GM12891 (cell line): ENCODE measurements around the gene DENND6A.

Experiments used
- DNase-seq: peaks from one replicate; pipeline ENCODE4 v3.0.0; 2011; ENCODE audit warnings: low spot score; ENCODE audit not compliant: insufficient read length
- FAIRE-seq: peaks from 2 replicates; lab custom pipeline; 2011; peaks lifted over from hg19 to GRCh38; lab: Jason Lieb, UNC
- PAX5 ChIP-seq: IDR thresholded peaks from 2 replicates; pipeline ENCODE4 v1.6.1; 2011; ENCODE audit warnings: low read length, moderate library complexity, mild to moderate bottlenecking; ENCODE audit not compliant: insufficient read depth, severe bottlenecking
- POLR2A ChIP-seq: IDR thresholded peaks from 2 replicates; pipeline ENCODE4 v1.6.1; 2011; ENCODE audit warnings: low read depth, low read length, control low read depth
- POLR2AphosphoS5 ChIP-seq: IDR thresholded peaks from 2 replicates; pipeline ENCODE4 v1.6.1; 2011; ENCODE audit warnings: low read depth, low read length, control low read depth
- POU2F2 ChIP-seq: IDR thresholded peaks from 2 replicates; pipeline ENCODE4 v1.6.1; 2011; ENCODE audit warnings: low read depth, mild to moderate bottlenecking, control low read depth, low read length, moderate library complexity
- SPI1 ChIP-seq: IDR thresholded peaks from 2 replicates; pipeline ENCODE4 v1.6.1; 2011; ENCODE audit warnings: low read depth, low read length, control low read depth
- TAF1 ChIP-seq: IDR thresholded peaks from 2 replicates; pipeline ENCODE4 v1.6.1; 2011; ENCODE audit warnings: low read depth, low read length, control low read depth

DENND6A gene

GRCh38 chr3:57680046-57680445, 12.8 kb downstream of the DENND6A start:
- DNase-seq (no peak), FAIRE-seq (no peak)
- TF ChIP-seq POU2F2, result no peak
- no peak for TF ChIP-seq SPI1
- TF ChIP-seq POLR2A, result no peak
- TF ChIP-seq TAF1, result no peak
- no peak for TF ChIP-seq PAX5
- TF ChIP-seq POLR2AphosphoS5, result no peak

DNA sequence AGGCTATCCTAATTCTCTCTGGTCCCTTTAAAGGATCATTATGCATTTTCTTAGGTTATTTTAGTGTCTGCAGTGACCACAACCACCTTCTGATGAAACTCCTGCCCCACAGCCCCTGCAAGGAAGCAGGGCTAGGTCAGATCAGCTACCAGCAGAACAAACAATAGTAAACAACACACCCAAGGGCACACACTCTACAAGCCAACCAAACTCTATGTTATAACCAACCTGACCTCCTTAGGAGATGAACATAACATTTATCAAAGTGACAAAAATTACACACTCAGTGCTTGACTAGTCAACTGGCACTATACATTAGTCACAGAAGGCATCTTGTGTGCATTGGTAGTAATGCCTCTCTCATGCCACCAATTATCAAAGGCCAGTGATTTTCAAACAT, 17.3 kb downstream of the DENND6A start:
- TF ChIP-seq POLR2AphosphoS5, result no peak
- TF ChIP-seq POU2F2, result peak; percentile 38; the same call in 1 of the 2 replicates
- FAIRE-seq, result peak; percentile 89
- no peak for DNase-seq

- TF ChIP-seq SPI1 (peak; percentile 86), PAX5 (no peak)
- DNase-seq (no peak), FAIRE-seq (no peak)
Measured at GRCh38 chr3:57673156-57673555, 19.7 kb downstream of the DENND6A start.

DNA sequence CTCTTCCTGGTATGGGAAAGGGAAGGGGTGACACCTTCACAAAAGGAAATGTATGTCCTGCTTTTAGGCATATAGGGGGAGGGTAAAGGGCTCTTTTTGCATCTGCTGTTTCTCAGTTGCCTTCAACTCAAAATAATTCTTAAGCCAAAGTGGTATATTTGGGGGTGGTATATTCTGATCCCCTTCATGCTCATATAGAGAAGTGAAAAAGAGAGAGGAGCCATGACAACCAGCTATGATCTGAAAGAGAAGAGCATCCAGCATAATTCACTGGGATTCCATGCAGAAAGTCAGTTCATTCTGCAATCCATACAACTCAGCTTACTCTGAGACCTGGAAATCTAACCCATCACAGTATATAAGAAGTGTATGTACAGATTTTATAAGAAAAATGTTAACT, 22.3 kb downstream of the DENND6A start:
- no peak for TF ChIP-seq TAF1
- peak; percentile 72 for TF ChIP-seq SPI1
- DNase-seq, result no peak
- peak; percentile 78 for FAIRE-seq

DNA sequence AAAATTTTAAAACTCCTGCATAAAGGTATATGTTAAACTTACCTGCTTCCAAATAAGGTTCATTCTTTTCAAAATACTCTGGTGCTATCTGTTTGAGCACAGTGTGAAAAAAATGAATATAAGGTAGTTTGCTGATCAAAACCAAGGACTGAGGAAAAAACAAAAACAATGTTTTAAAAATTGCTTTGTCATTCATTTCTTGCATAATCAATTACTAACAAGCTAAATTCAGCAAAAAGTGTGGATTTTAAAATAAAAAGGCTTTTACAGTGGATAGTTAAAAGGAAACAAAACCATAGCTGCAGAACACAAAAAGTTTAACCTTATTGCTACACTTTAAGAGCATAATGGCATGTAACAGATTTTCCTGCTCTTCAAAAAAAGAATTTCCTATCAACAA, 31.5 kb downstream of the DENND6A start:
- FAIRE-seq (no peak), DNase-seq (no peak)
- TF ChIP-seq TAF1 (no peak), POLR2A (no peak), SPI1 (no peak), POLR2AphosphoS5 (no peak), POU2F2 (no peak), PAX5 (no peak)

GRCh38 chr3:57659806-57660439, 33.0 kb downstream of the DENND6A start:
- DNase-seq, result no peak
- TF ChIP-seq POLR2AphosphoS5 (no peak), POU2F2 (no peak)
- no peak for FAIRE-seq

DNA sequence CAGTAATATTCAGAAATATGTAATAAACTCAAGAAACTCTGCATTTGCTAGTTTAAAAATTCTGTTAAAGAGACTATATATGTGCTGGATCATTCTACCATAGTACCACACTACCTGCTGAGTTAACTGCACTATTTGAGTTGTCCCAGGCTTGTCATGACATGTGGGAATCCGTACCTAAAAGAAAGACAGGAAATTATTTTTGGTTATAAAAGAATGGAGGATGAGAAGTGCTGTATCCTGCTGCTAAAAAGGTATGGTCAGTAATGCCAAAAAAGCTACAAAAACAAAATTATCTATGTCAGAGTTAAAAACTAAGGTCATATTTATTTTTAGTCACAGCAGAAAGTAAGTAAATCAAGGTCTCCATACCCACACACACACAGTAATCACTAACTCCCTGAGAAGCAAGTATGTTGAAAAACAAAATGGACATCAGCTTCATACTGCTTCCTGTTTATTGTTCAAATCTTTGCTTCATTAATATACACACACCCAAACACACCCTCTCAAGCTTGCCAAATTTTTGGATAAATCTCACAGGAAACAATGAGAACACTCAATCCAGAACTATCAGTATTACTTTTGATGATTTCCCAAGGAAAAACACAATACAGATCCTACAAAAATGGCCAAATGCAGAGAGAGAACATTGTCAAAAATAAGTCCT, 33.7 kb downstream of the DENND6A start:
- TF ChIP-seq PAX5, result no peak
- TF ChIP-seq POLR2AphosphoS5, result no peak
- TF ChIP-seq TAF1, result no peak
- TF ChIP-seq POU2F2, result no peak
- TF ChIP-seq POLR2A, result no peak
- no peak for TF ChIP-seq SPI1
- DNase-seq, result no peak
- peak; percentile 62 for FAIRE-seq

GRCh38 chr3:57658536-57658935, 34.3 kb downstream of the DENND6A start:
- FAIRE-seq (no peak), DNase-seq (no peak)
- TF ChIP-seq PAX5 (no peak), POLR2A (no peak), POLR2AphosphoS5 (no peak), TAF1 (no peak), POU2F2 (no peak), SPI1 (no peak)

DNA sequence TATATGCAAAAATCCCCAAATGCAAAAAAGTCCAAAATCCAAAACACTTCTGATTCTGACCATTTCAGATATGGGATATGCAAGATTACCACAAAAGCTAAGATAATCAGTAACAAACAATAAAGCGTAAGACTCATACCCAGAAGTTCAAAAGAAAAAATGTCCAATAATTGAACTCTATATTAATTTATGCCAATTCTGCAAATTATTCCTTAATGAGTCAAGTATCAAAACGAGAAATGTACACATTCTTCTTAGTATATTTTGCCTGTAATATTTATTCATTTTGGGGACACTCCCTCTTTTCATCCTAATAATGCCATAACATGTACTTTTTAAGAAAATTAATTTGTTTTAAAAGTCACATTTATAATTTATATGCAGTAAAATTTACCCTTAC, 37.1 kb downstream of the DENND6A start:
- FAIRE-seq, result no peak
- TF ChIP-seq TAF1 (no peak), SPI1 (no peak)
- DNase-seq, result no peak

- TF ChIP-seq POLR2AphosphoS5 (no peak), POU2F2 (no peak)
- DNase-seq (no peak), FAIRE-seq (peak; percentile 31)
Measured at GRCh38 chr3:57654267-57654666, 38.6 kb downstream of the DENND6A start.

GRCh38 chr3:57652203-57652602, 40.7 kb downstream of the DENND6A start:
- no peak for FAIRE-seq
- DNase-seq, result no peak
- no peak for TF ChIP-seq POLR2AphosphoS5
- no peak for TF ChIP-seq TAF1
- TF ChIP-seq POU2F2, result no peak
